Measurements from ENCODE around the gene IFFO2. TPM values are rescaled to one million over a fixed set of nuclear protein-coding genes. Genes with fewer than 3 reads are reported as not detected.

The IFFO2 gene
- total and polyA plus RNA-seq, 7 donors, result 1.2 to 35.0 (median 8.6) TPM

DNA sequence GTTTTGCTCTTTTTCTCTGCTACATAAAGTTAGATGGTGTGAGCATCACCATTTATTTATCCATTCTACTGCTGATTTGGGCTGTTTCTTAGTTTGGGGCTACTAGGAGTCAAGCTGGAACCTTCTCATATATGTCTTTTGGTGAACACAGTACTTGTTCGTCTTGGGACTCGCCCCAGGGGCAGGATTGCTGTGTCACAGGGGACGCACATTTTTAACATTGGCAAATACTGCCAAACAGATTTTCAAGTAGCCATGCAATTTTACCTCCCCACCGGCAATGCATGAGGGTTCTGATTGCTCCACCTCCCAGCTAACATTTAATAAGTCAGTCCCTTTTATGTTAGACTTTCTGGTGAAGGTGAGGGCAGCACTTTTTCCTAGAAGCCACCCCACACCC is 7.5 kb upstream of the IFFO2 start:
- intact Hi-C loops (cut with DNase I), result no loop called here
- no peak overlapping the region for H3K4me3 ChIP-seq
- H3K9me3 ChIP-seq, result no peaks in the 10 kb centered on the region
- 96% methylated on average over 4 of the region's 4 CpGs for WGBS, 2 donors
- peak; percentile 51 for DNase-seq
- peak overlapping the region in 1 of 4 donors; percentile 3 for H3K27ac ChIP-seq
- no peaks in the 10 kb centered on the region for H3K27me3 ChIP-seq
- H3K4me1 ChIP-seq, result peaks cover 0 to 30% (median 8%) of the 10 kb centered on the region in 4 donors
- no peaks in the 10 kb centered on the region for H3K36me3 ChIP-seq
- TF ChIP-seq, protein P1, sequence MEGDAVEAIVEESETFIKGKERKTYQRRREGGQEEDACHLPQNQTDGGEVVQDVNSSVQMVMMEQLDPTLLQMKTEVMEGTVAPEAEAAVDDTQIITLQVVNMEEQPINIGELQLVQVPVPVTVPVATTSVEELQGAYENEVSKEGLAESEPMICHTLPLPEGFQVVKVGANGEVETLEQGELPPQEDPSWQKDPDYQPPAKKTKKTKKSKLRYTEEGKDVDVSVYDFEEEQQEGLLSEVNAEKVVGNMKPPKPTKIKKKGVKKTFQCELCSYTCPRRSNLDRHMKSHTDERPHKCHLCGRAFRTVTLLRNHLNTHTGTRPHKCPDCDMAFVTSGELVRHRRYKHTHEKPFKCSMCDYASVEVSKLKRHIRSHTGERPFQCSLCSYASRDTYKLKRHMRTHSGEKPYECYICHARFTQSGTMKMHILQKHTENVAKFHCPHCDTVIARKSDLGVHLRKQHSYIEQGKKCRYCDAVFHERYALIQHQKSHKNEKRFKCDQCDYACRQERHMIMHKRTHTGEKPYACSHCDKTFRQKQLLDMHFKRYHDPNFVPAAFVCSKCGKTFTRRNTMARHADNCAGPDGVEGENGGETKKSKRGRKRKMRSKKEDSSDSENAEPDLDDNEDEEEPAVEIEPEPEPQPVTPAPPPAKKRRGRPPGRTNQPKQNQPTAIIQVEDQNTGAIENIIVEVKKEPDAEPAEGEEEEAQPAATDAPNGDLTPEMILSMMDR (IDR thresholded peaks at IDR 0.05), result no peak
- no peak for TF ChIP-seq POLR2AphosphoS5 (IDR thresholded peaks at IDR 0.05)
- TF ChIP-seq EP300 (IDR thresholded peaks at IDR 0.05), result no peak
- no peak for TF ChIP-seq POLR2A (IDR thresholded peaks at IDR 0.05)

DNA sequence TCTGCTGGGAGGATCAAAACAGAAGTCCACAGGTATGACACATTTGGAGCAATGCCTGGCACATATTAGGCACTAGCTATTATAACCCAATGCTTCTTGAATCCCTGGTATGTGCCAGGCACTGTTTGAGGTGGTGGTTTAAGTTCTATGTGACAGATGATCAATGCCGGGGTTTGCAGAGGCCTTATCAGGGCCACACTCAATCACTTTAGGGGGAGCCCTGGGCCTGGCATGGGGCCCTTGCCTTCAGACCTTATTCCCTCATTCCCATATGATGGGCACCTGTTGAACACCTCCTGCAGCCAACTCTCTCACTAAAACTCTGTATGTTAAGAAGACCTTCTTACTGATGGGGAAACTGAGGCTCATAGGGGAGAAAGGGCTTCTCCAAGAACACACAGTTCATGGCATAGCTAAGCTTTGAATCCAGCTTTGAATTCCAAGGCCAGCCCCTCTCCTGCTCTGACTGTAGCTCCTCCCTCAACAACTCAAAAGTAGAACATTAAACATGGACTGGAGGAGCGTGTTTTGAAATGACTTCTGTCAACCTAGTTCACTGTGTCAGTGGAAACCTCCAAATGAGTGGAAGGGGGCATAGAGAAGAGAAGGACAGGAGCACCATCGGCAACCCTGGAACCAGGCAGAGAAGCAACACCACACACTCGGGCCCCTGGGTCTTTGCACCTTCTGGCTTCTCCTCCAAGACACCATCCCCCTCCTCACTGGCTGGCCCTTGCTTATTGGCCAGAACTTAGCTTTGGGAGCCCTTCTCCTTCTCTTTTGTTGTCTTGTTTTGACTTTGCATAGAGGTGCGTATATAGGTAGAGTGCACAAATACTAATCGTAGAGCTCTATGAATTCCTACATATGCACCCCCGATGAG is 6.6 kb upstream of the IFFO2 start:
- H3K27ac ChIP-seq, result peak overlapping the region in 3 of 4 donors; percentile 61 to 82 (median 72)

DNA sequence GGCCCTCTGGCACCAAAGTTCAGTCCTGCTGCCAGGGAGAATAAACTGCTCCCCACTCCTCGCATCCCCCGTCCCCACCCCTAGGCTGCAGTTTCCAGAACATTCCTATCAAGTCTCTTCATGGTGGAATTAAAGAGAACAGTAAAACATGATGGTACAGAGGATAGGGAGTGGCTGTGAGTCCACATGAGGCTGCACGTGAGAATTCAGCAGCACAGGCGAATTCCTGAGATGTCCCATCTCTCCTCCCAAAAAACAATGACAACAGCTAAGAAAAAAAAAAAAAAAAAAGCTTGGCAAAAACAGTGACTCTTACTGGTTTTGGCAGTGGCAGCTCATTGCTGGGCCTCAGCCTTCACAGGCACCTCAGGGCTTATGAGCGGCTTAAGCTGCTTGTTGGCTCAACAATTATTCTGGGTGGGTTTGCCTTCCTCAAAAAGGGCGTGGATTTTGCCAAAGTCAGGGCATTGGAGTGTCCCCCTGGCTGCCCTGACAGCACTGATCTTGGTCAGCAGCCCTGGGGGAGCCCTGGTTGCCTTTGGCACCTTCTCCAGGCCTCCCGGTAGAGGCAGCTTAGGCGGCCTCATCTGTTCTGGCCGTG is 5.7 kb upstream of the IFFO2 start:
- Histone ChIP-seq H3K27ac (peak overlapping the region; percentile 40 to 82 (median 66)), H3K36me3 (no peaks in the 10 kb centered on the region), H3K4me3 (no peak overlapping the region), H3K4me1 (peaks cover 0 to 34% (median 11%) of the 10 kb centered on the region in 4 donors), H3K27me3 (no peaks in the 10 kb centered on the region), H3K9me3 (no peaks in the 10 kb centered on the region)
- intact Hi-C loops (cut with DNase I), result no loop called here
- peak; percentile 73 for DNase-seq
- 33 to 67% methylated on average over 9 of the region's 9 CpGs for WGBS, 2 donors
- no peak for TF ChIP-seq POLR2A (IDR thresholded peaks at IDR 0.05)
- TF ChIP-seq EP300 (IDR thresholded peaks at IDR 0.05), result no peak
- TF ChIP-seq, protein P1 (IDR thresholded peaks at IDR 0.05), result no peak
- no peak for TF ChIP-seq POLR2AphosphoS5 (IDR thresholded peaks at IDR 0.05)

More for the DNA sequence above, 6.6 kb upstream of the IFFO2 start:
- intact Hi-C loops (cut with DNase I), result no loop called here
- no peak overlapping the region for H3K4me3 ChIP-seq
- no peaks in the 10 kb centered on the region for H3K36me3 ChIP-seq
- H3K27me3 ChIP-seq, result no peaks in the 10 kb centered on the region
- 89 to 93% methylated on average over 7 of the region's 7 CpGs for WGBS, 2 donors
- TF ChIP-seq POLR2A (IDR thresholded peaks at IDR 0.05) (no peak), POLR2AphosphoS5 (IDR thresholded peaks at IDR 0.05) (no peak), EP300 (IDR thresholded peaks at IDR 0.05) (no peak)
- TF ChIP-seq, protein P1 (IDR thresholded peaks at IDR 0.05), result no peak
- peaks cover 0 to 30% (median 8%) of the 10 kb centered on the region in 4 donors for H3K4me1 ChIP-seq
- H3K9me3 ChIP-seq, result no peaks in the 10 kb centered on the region
- DNase-seq, result peak; percentile 51

DNA sequence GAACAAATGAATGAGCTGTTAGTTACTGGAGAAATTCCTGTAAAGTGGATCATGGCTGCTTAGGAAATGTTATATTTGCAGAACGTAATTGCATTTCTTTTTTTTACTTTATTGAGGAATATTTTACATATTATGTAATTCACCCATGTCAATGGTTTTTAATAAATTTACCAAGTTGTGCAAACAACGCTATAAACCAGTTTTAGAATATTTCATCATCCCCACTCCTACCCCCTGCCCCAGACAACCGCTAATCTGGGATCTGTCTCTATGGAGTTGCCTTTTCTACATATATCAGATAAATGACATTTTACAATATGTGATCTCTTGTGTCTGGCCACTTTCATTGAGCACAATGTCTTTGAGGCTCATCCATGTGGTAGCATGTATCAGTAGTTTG is 4.3 kb upstream of the IFFO2 start:
- intact Hi-C loops (cut with DNase I), result no loop called here
- 82 to 89% methylated on average over 3 of the region's 3 CpGs for WGBS, 2 donors
- H3K4me1 ChIP-seq, result peaks cover 0 to 33% (median 13%) of the 10 kb centered on the region in 4 donors
- H3K9me3 ChIP-seq, result no peaks in the 10 kb centered on the region
- no peaks in the 10 kb centered on the region for H3K36me3 ChIP-seq
- peak; percentile 4 for DNase-seq
- no peaks in the 10 kb centered on the region for H3K27me3 ChIP-seq
- TF ChIP-seq EP300 (IDR thresholded peaks at IDR 0.05), result no peak
- TF ChIP-seq POLR2A (IDR thresholded peaks at IDR 0.05), result no peak
- TF ChIP-seq, protein P1 (IDR thresholded peaks at IDR 0.05), result no peak
- TF ChIP-seq POLR2AphosphoS5 (IDR thresholded peaks at IDR 0.05), result no peak
- H3K4me3 ChIP-seq, result no peak overlapping the region
- peak overlapping the region in 1 of 4 donors; percentile 82 for H3K27ac ChIP-seq
